ENCODE measurements around the gene PAFAH2. TPM values are rescaled to one million over a fixed set of nuclear protein-coding genes. Genes with fewer than 3 reads are reported as not detected.

Gene PAFAH2
- total RNA-seq, 1 experiment from 2014 or later, result 12.4 TPM

DNA sequence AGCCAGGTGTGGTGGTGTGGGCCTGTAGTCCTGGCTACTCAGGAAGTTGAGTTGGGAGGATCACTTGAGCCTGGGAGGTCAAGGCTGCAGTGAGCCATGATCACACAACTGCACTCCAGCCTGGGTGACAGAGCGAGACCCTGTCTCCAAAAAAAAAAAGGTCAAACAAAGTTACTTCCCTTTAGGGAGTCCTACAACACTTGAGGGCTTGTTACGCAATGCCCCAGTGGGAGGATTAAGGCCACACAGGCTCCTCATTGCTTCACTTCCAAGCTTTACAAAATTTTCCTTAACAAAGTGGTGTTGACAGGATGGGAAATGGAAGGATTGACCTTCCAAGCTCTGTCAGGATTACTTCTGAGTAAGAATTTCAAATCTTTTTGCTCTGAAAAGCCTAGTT is 17.5 kb upstream of the PAFAH2 start:
- no peaks in the 10 kb centered on the region for H3K23me2 ChIP-seq (ENCODE audit: insufficient read length, low read depth, low read length, poor library complexity, severe bottlenecking)
- no peak overlapping the region for H2BK5ac ChIP-seq (ENCODE audit: insufficient read length, low read length)

More for the DNA sequence above, 17.5 kb upstream of the PAFAH2 start:
- H3K9me3 Mint-ChIP-seq, result no peaks in the 10 kb centered on the region
- Histone ChIP-seq H3K27me3 (ENCODE audit: insufficient read depth, low read length) (no peaks in the 10 kb centered on the region), H2AK5ac (ENCODE audit: insufficient read length, low read length) (no peak overlapping the region), H4K5ac (ENCODE audit: insufficient read length, low read depth, low read length) (no peak overlapping the region), H3K23ac (ENCODE audit: insufficient read length, low read depth, low read length) (no peak overlapping the region), H3K4ac (ENCODE audit: low read depth, low read length) (no peak overlapping the region), H4K8ac (replicated peaks; ENCODE audit: insufficient read length, low read depth, low read length) (no peak overlapping the region), H3K79me1 (ENCODE audit: insufficient read depth, low read depth, low read length, poor library complexity, severe bottlenecking) (no peaks in the 10 kb centered on the region), H3K56ac (ENCODE audit: insufficient read length, low read depth, low read length) (no peak overlapping the region), H2AFZ (ENCODE audit: low read length) (no peak overlapping the region), H2BK120ac (ENCODE audit: low read depth, low read length, poor library complexity, severe bottlenecking) (no peak overlapping the region), H3K18ac (ENCODE audit: insufficient read length, low read depth, low read length) (no peak overlapping the region), H3T11ph (ENCODE audit: low read length) (no peak overlapping the region), H2BK15ac (ENCODE audit: low read depth, low read length) (no peak overlapping the region), H3K4me1 (ENCODE audit: insufficient read depth, low read length) (no peaks in the 10 kb centered on the region), H3K9me3 (ENCODE audit: control insufficient read depth, low read depth, low read length) (no peaks in the 10 kb centered on the region), H3K14ac (ENCODE audit: insufficient read depth, low read length) (no peak overlapping the region), H2BK20ac (ENCODE audit: low read depth, low read length, poor library complexity, severe bottlenecking) (no peak overlapping the region), H3K27ac (ENCODE audit: insufficient read length, low read depth, low read length) (no peak overlapping the region), H3K79me2 (ENCODE audit: insufficient read depth, low read length) (no peaks in the 10 kb centered on the region), H3K9ac (ENCODE audit: extremely low read depth, insufficient read length, low read length) (no peak overlapping the region), H4K91ac (ENCODE audit: insufficient read length, low read depth, low read length) (no peak overlapping the region), H2BK12ac (ENCODE audit: insufficient read length, low read depth, low read length) (no peak overlapping the region), H3K4me2 (ENCODE audit: insufficient read depth, insufficient read length, low read length) (no peak overlapping the region), H4K20me1 (ENCODE audit: control insufficient read depth, insufficient read depth, insufficient read length) (no peaks in the 10 kb centered on the region)
- H3K4me3 Mint-ChIP-seq, result no peak overlapping the region
- H3K4me1 Mint-ChIP-seq, result peaks cover 15 to 31% of the 10 kb centered on the region in 2 experiments
- no peak for DNase-seq
- no CpG with 5 or more reads among the region's 2 CpGs for WGBS (ENCODE audit: extremely low coverage, insufficient read length, low lambda C conversion rate)
- TF ChIP-seq, protein P1, sequence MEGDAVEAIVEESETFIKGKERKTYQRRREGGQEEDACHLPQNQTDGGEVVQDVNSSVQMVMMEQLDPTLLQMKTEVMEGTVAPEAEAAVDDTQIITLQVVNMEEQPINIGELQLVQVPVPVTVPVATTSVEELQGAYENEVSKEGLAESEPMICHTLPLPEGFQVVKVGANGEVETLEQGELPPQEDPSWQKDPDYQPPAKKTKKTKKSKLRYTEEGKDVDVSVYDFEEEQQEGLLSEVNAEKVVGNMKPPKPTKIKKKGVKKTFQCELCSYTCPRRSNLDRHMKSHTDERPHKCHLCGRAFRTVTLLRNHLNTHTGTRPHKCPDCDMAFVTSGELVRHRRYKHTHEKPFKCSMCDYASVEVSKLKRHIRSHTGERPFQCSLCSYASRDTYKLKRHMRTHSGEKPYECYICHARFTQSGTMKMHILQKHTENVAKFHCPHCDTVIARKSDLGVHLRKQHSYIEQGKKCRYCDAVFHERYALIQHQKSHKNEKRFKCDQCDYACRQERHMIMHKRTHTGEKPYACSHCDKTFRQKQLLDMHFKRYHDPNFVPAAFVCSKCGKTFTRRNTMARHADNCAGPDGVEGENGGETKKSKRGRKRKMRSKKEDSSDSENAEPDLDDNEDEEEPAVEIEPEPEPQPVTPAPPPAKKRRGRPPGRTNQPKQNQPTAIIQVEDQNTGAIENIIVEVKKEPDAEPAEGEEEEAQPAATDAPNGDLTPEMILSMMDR (conservative IDR thresholded peaks at IDR 0.05), result no peak
- peaks cover 3% of the 10 kb centered on the region; the same call in 1 of the 2 replicates for H3K27me3 Mint-ChIP-seq (ENCODE audit: low read depth)
- H3K27ac Mint-ChIP-seq, result no peak overlapping the region
- no peaks in the 10 kb centered on the region for H3K36me3 Mint-ChIP-seq (ENCODE audit: insufficient read depth in 1 of 3, low read depth in 3 of 3)

Data from H9 (cell line).